ENCODE results near the gene DCST2. TPM values are rescaled to one million over a fixed set of nuclear protein-coding genes. Genes with fewer than 3 reads are reported as not detected.

Gene DCST2
- polyA plus RNA-seq, 3 donors, result 2.6 TPM; not detected in 2

DNA sequence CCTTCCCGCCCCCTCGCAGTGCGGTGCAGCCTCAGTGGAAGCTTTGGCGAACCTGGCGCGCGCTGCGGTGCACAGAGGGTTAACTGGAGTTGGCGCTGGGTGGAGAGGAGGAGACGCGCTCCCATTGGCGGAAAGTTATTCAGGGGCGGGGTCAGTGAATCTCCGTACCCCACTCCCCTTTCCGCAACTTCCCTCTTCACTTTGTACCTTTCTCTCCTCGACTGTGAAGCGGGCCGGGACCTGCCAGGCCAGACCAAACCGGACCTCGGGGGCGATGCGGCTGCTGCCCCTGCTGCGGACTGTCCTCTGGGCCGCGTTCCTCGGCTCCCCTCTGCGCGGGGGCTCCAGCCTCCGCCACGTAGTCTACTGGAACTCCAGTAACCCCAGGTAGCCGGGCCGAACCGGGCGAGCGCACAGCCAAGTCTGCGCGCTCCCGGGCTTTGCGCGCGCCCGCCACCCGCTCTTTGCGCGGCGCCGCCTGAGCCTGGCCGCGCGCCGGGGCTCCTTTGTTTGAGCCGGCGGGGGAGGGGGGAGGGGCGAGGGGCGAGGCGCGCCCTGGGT lies 30.0 kb upstream of the DCST2 start, which contains the start of gene EFNA4:
EFNA4 (plus strand) TSS at position 191 of the 561 bp plus-strand sequence; CDS start at position 275, 84 bp downstream.
- H4K20me1 ChIP-seq (ENCODE audit: insufficient read depth, low read length), result peaks cover 69% of the 10 kb centered on the region
- Mint-ChIP-seq H3K9me3 (peaks cover 0 to 2% (median 0%) of the 10 kb centered on the region in 7 donors), H3K4me3 (peak within 1 kb of the TSS; percentile 81 to 94), H3K27me3 (ENCODE audit: low read depth in 3 of 3) (peaks cover 6 to 10% (median 9%) of the 10 kb centered on the region in 3 donors), H3K27ac (peak within 1 kb of the TSS; percentile 15 to 90 (median 82)), H3K36me3 (peaks cover 43 to 57% of the 10 kb centered on the region in 2 donors), H3K4me1 (peaks cover 33% of the 10 kb centered on the region)
- H2AFZ ChIP-seq (ENCODE audit: insufficient read depth, low read depth, low read length, poor library complexity, severe bottlenecking), result peak within 1 kb of the TSS; percentile 90
- H3K9me3 ChIP-seq (replicated peaks in 1 of 2; ENCODE audit: control insufficient read depth in 1 of 2, insufficient read depth in 1 of 2, low read length in 2 of 2), result no peaks in the 10 kb centered on the region
- H3K4me1 ChIP-seq (ENCODE audit: control insufficient read depth in 1 of 2, insufficient read depth in 2 of 2, low read length in 2 of 2), result peaks cover 26 to 41% of the 10 kb centered on the region in 2 donors
- peaks cover 0 to 5% of the 10 kb centered on the region in 2 donors for H3K27me3 ChIP-seq (ENCODE audit: control insufficient read depth in 2 of 2, insufficient read depth in 2 of 2, low read length in 2 of 2)
- H3K27ac ChIP-seq (ENCODE audit: low read depth in 1 of 2, low read length in 2 of 2), result peak within 1 kb of the TSS; percentile 36 to 72
- H3K4me3 ChIP-seq (replicated peaks in 1 of 3; ENCODE audit: low read depth in 2 of 3, low read length in 3 of 3), result peak within 1 kb of the TSS; percentile 62 to 89 (median 77)
- intact Hi-C loops (cut with micrococcal nuclease), result loop anchor here (1.0 to 5.0 kb wide), 3 partner anchors 21 to 91 kb away; partner anchors contain the start of genes CKS1B (in 1 of the 2), SHC1 (in 1 of the 2) and ZBTB7B (in 1 of the 2)
- 0% methylated on average over 34 of the region's 57 CpGs for WGBS (ENCODE audit: insufficient coverage)
- peak; percentile 85 to 90 (median 87) for DNase-seq
- TF ChIP-seq, protein P1, sequence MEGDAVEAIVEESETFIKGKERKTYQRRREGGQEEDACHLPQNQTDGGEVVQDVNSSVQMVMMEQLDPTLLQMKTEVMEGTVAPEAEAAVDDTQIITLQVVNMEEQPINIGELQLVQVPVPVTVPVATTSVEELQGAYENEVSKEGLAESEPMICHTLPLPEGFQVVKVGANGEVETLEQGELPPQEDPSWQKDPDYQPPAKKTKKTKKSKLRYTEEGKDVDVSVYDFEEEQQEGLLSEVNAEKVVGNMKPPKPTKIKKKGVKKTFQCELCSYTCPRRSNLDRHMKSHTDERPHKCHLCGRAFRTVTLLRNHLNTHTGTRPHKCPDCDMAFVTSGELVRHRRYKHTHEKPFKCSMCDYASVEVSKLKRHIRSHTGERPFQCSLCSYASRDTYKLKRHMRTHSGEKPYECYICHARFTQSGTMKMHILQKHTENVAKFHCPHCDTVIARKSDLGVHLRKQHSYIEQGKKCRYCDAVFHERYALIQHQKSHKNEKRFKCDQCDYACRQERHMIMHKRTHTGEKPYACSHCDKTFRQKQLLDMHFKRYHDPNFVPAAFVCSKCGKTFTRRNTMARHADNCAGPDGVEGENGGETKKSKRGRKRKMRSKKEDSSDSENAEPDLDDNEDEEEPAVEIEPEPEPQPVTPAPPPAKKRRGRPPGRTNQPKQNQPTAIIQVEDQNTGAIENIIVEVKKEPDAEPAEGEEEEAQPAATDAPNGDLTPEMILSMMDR (IDR thresholded peaks at IDR 0.05), result no peak
- peaks cover 7% of the 10 kb centered on the region for H3K79me2 ChIP-seq (ENCODE audit: insufficient read depth, low read length)
- H3K36me3 ChIP-seq (replicated peaks in 1 of 2; ENCODE audit: control insufficient read depth in 1 of 2, insufficient read depth in 2 of 2, low read length in 2 of 2), result peaks cover 27 to 49% of the 10 kb centered on the region in 2 donors
- H3K9ac ChIP-seq (ENCODE audit: insufficient read depth, low read length, poor library complexity, severe bottlenecking), result peak within 1 kb of the TSS; percentile 77
- H3K4me2 ChIP-seq (replicated peaks; ENCODE audit: extremely low read depth, low read length, poor library complexity, severe bottlenecking), result peak within 1 kb of the TSS; percentile 97

DNA sequence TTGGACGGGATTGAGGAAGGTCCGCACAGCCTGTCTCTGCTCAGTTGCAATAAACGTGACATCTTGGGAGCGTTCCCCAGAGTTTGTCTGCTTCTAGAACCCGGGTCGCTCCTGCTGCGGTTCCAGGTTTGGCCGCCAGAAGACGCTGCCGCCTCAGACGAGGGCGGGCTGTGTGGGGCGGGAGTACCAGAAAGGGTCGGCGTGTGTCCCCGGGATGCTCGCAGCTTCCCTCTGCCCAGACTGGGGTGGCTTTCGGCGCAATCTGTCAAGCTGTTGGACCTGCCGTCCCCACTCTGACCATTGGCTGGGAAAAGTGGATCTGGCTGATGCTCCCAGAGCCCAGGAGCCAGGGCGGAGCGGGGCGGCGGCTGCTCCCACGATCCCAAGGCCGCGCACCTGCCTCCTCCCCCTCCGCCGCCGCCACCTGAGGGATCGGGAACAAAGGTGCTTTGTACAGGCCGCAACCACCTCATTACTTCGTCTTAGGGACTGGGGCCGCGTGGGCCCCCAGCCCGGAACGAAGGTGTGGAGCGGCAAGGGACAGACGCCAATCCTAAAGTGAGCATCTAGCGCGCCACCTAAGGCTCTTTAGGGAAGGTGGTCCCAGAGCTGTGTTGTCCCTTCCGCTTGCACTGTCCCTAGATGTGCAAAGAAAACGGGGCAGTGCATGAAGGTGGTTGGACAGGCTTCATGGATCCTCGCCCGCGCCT lies 29.3 kb upstream of the DCST2 start:
- H3K4me1 ChIP-seq (ENCODE audit: control insufficient read depth in 1 of 2, insufficient read depth in 2 of 2, low read length in 2 of 2), result peaks cover 26 to 41% of the 10 kb centered on the region in 2 donors
- peak overlapping the region; percentile 97 for H3K4me2 ChIP-seq (replicated peaks; ENCODE audit: extremely low read depth, low read length, poor library complexity, severe bottlenecking)
- 5% methylated on average over 44 of the region's 46 CpGs for WGBS (ENCODE audit: insufficient coverage)
- H3K27ac ChIP-seq (ENCODE audit: low read depth in 1 of 2, low read length in 2 of 2), result no peak overlapping the region
- intact Hi-C loops (cut with micrococcal nuclease), result loop anchor here (1.0 to 5.0 kb wide), 3 partner anchors 21 to 91 kb away; partner anchors contain the start of genes CKS1B (in 1 of the 2), SHC1 (in 1 of the 2) and ZBTB7B (in 1 of the 2)
- H3K27me3 ChIP-seq (ENCODE audit: control insufficient read depth in 2 of 2, insufficient read depth in 2 of 2, low read length in 2 of 2), result peaks cover 0 to 5% of the 10 kb centered on the region in 2 donors
- peak overlapping the region; percentile 90 for H2AFZ ChIP-seq (ENCODE audit: insufficient read depth, low read depth, low read length, poor library complexity, severe bottlenecking)
- H3K4me1 Mint-ChIP-seq, result peaks cover 33% of the 10 kb centered on the region
- peaks cover 43 to 57% of the 10 kb centered on the region in 2 donors for H3K36me3 Mint-ChIP-seq
- H3K4me3 Mint-ChIP-seq, result peak overlapping the region; percentile 81 to 94
- no peaks in the 10 kb centered on the region for H3K9me3 ChIP-seq (replicated peaks in 1 of 2; ENCODE audit: control insufficient read depth in 1 of 2, insufficient read depth in 1 of 2, low read length in 2 of 2)
- peak overlapping the region in 2 of 7 donors; percentile 42 to 89 for H3K27ac Mint-ChIP-seq
- peak in 2 of 3 donors; percentile 35 to 47 for DNase-seq
- peaks cover 7% of the 10 kb centered on the region for H3K79me2 ChIP-seq (ENCODE audit: insufficient read depth, low read length)
- no peak overlapping the region for H3K9ac ChIP-seq (ENCODE audit: insufficient read depth, low read length, poor library complexity, severe bottlenecking)
- H4K20me1 ChIP-seq (ENCODE audit: insufficient read depth, low read length), result peaks cover 71% of the 10 kb centered on the region
- peaks cover 0 to under 1% (median 0%) of the 10 kb centered on the region in 7 donors for H3K9me3 Mint-ChIP-seq
- TF ChIP-seq, protein P1 (IDR thresholded peaks at IDR 0.05), result peak; percentile 89
- H3K27me3 Mint-ChIP-seq (ENCODE audit: low read depth in 3 of 3), result peaks cover 6 to 9% (median 7%) of the 10 kb centered on the region in 3 donors
- H3K4me3 ChIP-seq (replicated peaks in 1 of 3; ENCODE audit: low read depth in 2 of 3, low read length in 3 of 3), result peak overlapping the region; percentile 62 to 89 (median 77)
- peaks cover 35 to 50% of the 10 kb centered on the region in 2 donors for H3K36me3 ChIP-seq (replicated peaks in 1 of 2; ENCODE audit: control insufficient read depth in 1 of 2, insufficient read depth in 2 of 2, low read length in 2 of 2)
